AG08395 (cell line): ENCODE measurements around the gene PPFIA3.

ENCODE experiments used
- DNase-seq: peaks from one replicate; pipeline ENCODE4 v3.0.0; 2012; ENCODE audit warnings: mixed read lengths, low spot score

Gene PPFIA3

GRCh38 chr19:49182848-49183375, 63.6 kb downstream of the PPFIA3 start:
- DNase-seq, result no peak

GRCh38 chr19:49186108-49186507, 66.8 kb downstream of the PPFIA3 start:
- no peak for DNase-seq

- no peak for DNase-seq
Measured at GRCh38 chr19:49188626-49189200, 69.4 kb downstream of the PPFIA3 start.

GRCh38 chr19:49189259-49189658, 69.9 kb downstream of the PPFIA3 start:
- no peak for DNase-seq

GRCh38 chr19:49190781-49191180, 71.4 kb downstream of the PPFIA3 start:
- DNase-seq, result no peak

- DNase-seq, result no peak
Measured at GRCh38 chr19:49193822-49194394, 74.6 kb downstream of the PPFIA3 start.

GRCh38 chr19:49194408-49194807, 75.1 kb downstream of the PPFIA3 start:
- DNase-seq, result no peak

GRCh38 chr19:49196527-49197240, 77.3 kb downstream of the PPFIA3 start:
- DNase-seq, result no peak

GRCh38 chr19:49200238-49200862, 81.0 kb downstream of the PPFIA3 start:
- peak; percentile 34 for DNase-seq
